H1 (cell line): ENCODE measurements around the gene MPC1. TPM values are rescaled to one million over a fixed set of nuclear protein-coding genes. Genes with fewer than 3 reads are reported as not detected.

Source experiments
- BACH1 ChIP-seq: IDR thresholded peaks from 2 replicates; pipeline ENCODE4 v1.6.1; 2012; ENCODE audit warnings: low read length, improper control_type of control experiment
- CBX5 ChIP-seq: fragments of 300-800, 300-1000 bp; sonication (generic); IDR thresholded peaks from 2 replicates; pipeline ENCODE4 v1.7.1; 2016; ENCODE audit warnings: antibody characterized with exemption, low read length, low read depth
- CTBP2 ChIP-seq: IDR thresholded peaks from 2 replicates; pipeline ENCODE4 v1.7.0; 2011; ENCODE audit warnings: borderline replicate concordance, mild to moderate bottlenecking, moderate library complexity, mixed read lengths, low read length; ENCODE audit not compliant: insufficient read depth, insufficient read length
- GTF2F1 ChIP-seq: IDR thresholded peaks from 2 replicates; pipeline ENCODE4 v1.6.1; 2012; ENCODE audit warnings: low read depth, low read length, improper control_type of control experiment, borderline replicate concordance
- KDM5A ChIP-seq: fragments of 200-600 bp; IDR thresholded peaks from 2 replicates; pipeline ENCODE4 v1.7.1; 2012; ENCODE audit warnings: mild to moderate bottlenecking, low read length, inconsistent platforms, mixed read lengths
- POLR2AphosphoS5 ChIP-seq: IDR thresholded peaks from 2 replicates; pipeline ENCODE4 v1.6.1; 2011; ENCODE audit warnings: low read depth, low read length
- SIRT6 ChIP-seq: IDR thresholded peaks from one replicate; pipeline ENCODE4 v1.7.1; 2012; ENCODE audit warnings: low read length, inconsistent platforms
- polyA plus RNA-seq, 7 experiments: library from polyadenylated mRNA; depleted of rRNA in 3 of 7; stranded (reverse) in 5 of 7; unstranded in 2 of 7; fragments of >200 nt in 5 of 7; fragments of 200-250 nt in 2 of 7; gene quantifications; 1 replicate in 5 of 7; 2 replicates in 1 of 7; 4 replicates in 1 of 7; pipeline versions ENCODE4 v1.2.1 to v1.2.3, GENCODE V29; 2011 to 2013; ENCODE audit warnings: missing spikeins in 2 of 7, mixed read lengths in 2 of 7
- total RNA-seq: library from RNA; stranded (reverse); fragmentation: NEBNext Ultra II Directional; extraction: Animal tissue kit (Norgen Biotek cat#: 25700); gene quantifications from 2 replicates; pipeline ENCODE4 v1.2.1, GENCODE V29; 2021

The MPC1 gene
- total and polyA plus RNA-seq, 2 of the 8 experiments (the other 6 are each of a cell fraction or from before 2014, with no cell fraction given) = 10.2 to 12.6 TPM

- TF ChIP-seq GTF2F1 = no peak
- TF ChIP-seq SIRT6 = no peak
- no peak for TF ChIP-seq POLR2AphosphoS5
- no peak for TF ChIP-seq BACH1
- TF ChIP-seq CTBP2 = no peak
- TF ChIP-seq CBX5 = no peak
- TF ChIP-seq KDM5A = no peak
Measured at GRCh38 chr6:166395778-166396177, 13.0 kb upstream of the MPC1 start (continued).
